Colonic mucosa (tissue), 4 donors: Measurements from ENCODE around the gene DLGAP1. TPM values are rescaled to one million over a fixed set of nuclear protein-coding genes. Genes with fewer than 3 reads are reported as not detected.

Source experiments
- DNase-seq: peaks from one replicate; pipeline ENCODE4 v3.0.0-alpha.2; 2020
- H3K27ac ChIP-seq: fragments of 200-600 bp; one replicate; pipeline ENCODE4 v1.8.0; 2021
- H3K27me3 ChIP-seq: fragments of 200-600 bp; one replicate; pipeline ENCODE4 v1.8.0; 2021
- H3K36me3 ChIP-seq: fragments of 200-600 bp; one replicate; pipeline ENCODE4 v1.8.0; 2021
- H3K4me1 ChIP-seq: fragments of 200-600 bp; one replicate; pipeline ENCODE4 v1.8.0; 2021; ENCODE audit warnings: mild to moderate bottlenecking
- H3K4me3 ChIP-seq: fragments of 200-600 bp; one replicate; pipeline ENCODE4 v1.8.0; 2021
- H3K9ac ChIP-seq, 2 donors: one replicate each; pipeline ENCODE4 v1.7.0; 2013; ENCODE audit warnings: control low read depth in 2 of 2, low read depth in 2 of 2, low read length in 2 of 2
- H3K9me3 ChIP-seq: fragments of 200-600 bp; one replicate; pipeline ENCODE4 v1.8.0; 2021
- intact Hi-C: fragments of 100-400 bp; cut with DNase I; formaldehyde crosslinking; loops from one replicate; pipeline ENCODE4 v1.14.1; 2022
- total RNA-seq, 2 donors: library from RNA; stranded (reverse); fragmentation: NEBNext Ultra II Directional in 1 of 2; extraction: Animal tissue kit (Norgen Biotek cat#: 25700) in 1 of 2; gene quantifications; one replicate each; pipeline ENCODE4 v1.2.1, GENCODE V29; 2021
- TF ChIP-seq, protein P1 (sequence below): fragments of 200-600 bp; IDR thresholded peaks from one replicate; pipeline ENCODE4 v1.8.0; 2022; ENCODE audit warnings: antibody characterized with exemption, mild to moderate bottlenecking
- donor health status: healthy.
- donor health status: DM: no; HTN: no; CAD: no.
- donor health status: DM: no; HTN: no; CAD: no.

The DLGAP1 gene
- total RNA-seq, 2 donors from 2014 or later, result 0.25 to 0.50 TPM

DNA sequence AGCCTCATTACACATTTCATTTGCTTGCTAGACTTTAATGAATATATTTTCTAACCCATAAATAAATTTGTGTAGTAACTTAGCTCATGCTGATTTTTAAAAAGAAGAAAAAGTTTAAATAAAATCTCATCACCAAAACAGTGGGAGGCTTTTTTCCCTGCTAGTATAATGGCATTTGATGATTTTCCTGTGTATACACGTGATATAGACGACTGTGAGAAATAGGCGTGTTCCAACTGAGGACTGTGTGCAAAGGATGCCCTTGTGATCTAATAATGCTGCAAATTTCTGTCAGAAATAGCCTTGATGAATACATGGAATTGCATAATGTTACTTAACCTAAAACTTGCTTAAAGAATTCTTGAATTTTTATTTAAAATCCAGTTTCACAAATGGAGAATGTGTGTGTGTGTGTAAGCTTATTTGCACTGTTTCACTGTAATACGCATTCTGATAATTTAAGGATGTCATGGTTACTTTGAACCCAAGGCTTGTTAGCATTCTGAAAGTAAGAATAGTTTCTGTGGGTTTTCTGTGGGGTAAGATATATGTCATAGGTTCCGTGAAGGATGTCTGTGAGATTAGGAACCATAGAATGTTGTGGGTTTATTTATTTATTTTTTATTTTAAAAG, 178.0 kb downstream of the DLGAP1 start:
- Histone ChIP-seq H3K27me3 (no peaks in the 10 kb centered on the region), H3K9ac (no peak overlapping the region), H3K4me1 (no peaks in the 10 kb centered on the region), H3K9me3 (no peaks in the 10 kb centered on the region), H3K4me3 (no peak overlapping the region), H3K36me3 (no peaks in the 10 kb centered on the region), H3K27ac (no peak overlapping the region)
- TF ChIP-seq, protein P1, sequence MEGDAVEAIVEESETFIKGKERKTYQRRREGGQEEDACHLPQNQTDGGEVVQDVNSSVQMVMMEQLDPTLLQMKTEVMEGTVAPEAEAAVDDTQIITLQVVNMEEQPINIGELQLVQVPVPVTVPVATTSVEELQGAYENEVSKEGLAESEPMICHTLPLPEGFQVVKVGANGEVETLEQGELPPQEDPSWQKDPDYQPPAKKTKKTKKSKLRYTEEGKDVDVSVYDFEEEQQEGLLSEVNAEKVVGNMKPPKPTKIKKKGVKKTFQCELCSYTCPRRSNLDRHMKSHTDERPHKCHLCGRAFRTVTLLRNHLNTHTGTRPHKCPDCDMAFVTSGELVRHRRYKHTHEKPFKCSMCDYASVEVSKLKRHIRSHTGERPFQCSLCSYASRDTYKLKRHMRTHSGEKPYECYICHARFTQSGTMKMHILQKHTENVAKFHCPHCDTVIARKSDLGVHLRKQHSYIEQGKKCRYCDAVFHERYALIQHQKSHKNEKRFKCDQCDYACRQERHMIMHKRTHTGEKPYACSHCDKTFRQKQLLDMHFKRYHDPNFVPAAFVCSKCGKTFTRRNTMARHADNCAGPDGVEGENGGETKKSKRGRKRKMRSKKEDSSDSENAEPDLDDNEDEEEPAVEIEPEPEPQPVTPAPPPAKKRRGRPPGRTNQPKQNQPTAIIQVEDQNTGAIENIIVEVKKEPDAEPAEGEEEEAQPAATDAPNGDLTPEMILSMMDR, result no peak
- no peak for DNase-seq
- intact Hi-C loops, result no loop called here

DNA sequence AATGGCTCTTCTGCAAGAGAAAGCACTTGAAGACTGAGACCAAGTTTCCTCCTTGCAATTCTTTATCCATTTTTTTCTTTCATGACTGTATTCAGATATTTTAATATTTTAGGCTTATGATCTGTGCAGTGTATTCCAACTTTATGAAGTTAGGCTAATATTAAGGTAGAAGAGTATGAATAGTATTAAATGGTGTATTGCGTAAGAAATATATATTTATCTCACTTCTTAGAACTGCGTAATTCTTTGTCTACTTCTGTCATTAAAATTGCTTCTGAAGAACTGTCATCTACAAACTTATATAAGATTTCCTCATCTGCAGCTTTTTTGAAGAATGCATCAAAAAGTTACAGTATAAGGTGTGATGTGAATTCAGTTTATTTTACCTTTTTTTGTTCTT, 183.2 kb downstream of the DLGAP1 start:
- H3K27ac ChIP-seq, result no peak overlapping the region
- H3K27me3 ChIP-seq, result no peaks in the 10 kb centered on the region
- no peak overlapping the region for H3K9ac ChIP-seq
- no peaks in the 10 kb centered on the region for H3K9me3 ChIP-seq
- intact Hi-C loops, result no loop called here
- no peak for DNase-seq
- TF ChIP-seq, protein P1, result no peak
- H3K4me1 ChIP-seq, result no peaks in the 10 kb centered on the region
- no peaks in the 10 kb centered on the region for H3K36me3 ChIP-seq
- H3K4me3 ChIP-seq, result no peak overlapping the region

DNA sequence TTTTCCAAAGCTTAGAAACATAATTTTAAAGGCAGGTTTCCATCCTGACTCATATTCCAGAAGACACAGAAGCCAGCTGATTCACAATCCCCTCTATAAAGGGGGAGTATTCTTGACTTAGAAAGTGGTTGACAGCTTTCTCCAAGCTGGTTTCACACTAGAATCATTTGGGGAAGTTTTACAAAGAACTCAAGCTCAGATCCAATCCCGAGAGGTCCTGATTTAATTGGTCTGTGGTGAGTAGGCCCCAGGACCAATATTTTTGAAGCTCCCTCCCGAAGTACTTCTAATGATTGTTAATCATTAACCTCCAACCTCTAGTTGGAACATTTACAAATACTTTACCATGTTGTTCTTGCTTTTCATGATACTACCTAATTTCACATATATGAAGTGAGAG, 184.1 kb downstream of the DLGAP1 start:
- Histone ChIP-seq H3K4me1 (no peaks in the 10 kb centered on the region), H3K36me3 (no peaks in the 10 kb centered on the region), H3K9me3 (no peaks in the 10 kb centered on the region), H3K9ac (no peak overlapping the region), H3K27me3 (no peaks in the 10 kb centered on the region), H3K27ac (no peak overlapping the region), H3K4me3 (no peak overlapping the region)
- TF ChIP-seq, protein P1, result no peak
- DNase-seq, result no peak
- intact Hi-C loops, result no loop called here

DNA sequence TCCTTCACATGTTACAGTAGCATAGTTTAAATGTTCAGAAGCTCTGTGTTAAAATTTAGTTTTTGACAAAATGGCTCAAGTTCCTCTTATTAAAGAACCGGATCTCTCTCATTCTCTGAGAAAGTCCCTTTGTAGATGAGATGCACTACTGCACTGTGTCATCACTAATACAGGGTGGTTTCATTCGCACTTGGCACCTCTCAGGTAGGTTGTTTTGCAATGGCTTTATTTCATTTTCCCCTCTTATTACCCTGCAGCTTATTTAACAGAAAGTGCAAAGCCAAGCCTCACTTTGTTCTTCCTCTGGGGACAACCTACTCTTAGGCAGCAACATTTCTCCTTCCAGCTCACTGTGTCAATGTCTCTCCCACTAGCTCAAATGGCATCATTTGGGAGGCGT, 185.1 kb downstream of the DLGAP1 start:
- no peaks in the 10 kb centered on the region for H3K4me1 ChIP-seq
- H3K27me3 ChIP-seq, result no peaks in the 10 kb centered on the region
- no peak overlapping the region for H3K27ac ChIP-seq
- H3K36me3 ChIP-seq, result no peaks in the 10 kb centered on the region
- H3K9me3 ChIP-seq, result no peaks in the 10 kb centered on the region
- TF ChIP-seq, protein P1, result no peak
- intact Hi-C loops, result no loop called here
- DNase-seq, result no peak
- H3K9ac ChIP-seq, result no peak overlapping the region
- no peak overlapping the region for H3K4me3 ChIP-seq

DNA sequence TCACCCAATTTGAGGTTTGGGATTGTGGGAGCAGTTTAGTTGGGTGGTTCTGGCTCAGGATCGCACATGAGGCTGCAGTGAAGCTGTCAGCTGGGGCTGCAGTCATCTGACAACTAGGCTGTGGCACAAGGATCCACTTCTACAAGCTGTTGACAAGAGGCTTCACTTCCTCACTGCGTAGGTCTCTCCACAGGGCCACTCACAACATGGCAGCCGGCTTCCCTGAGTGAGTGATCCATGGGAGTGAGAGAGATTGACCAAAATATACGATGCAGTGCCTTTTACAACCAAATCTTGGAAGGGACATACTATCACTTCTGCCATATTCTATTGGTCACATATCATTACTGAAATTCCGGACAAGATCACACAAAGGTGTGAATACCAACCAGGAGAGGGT, 187.5 kb downstream of the DLGAP1 start:
- Histone ChIP-seq H3K9me3 (no peaks in the 10 kb centered on the region), H3K4me3 (no peak overlapping the region), H3K36me3 (no peaks in the 10 kb centered on the region), H3K27ac (no peak overlapping the region), H3K27me3 (no peaks in the 10 kb centered on the region), H3K9ac (no peak overlapping the region), H3K4me1 (no peaks in the 10 kb centered on the region)
- intact Hi-C loops, result no loop called here
- no peak for DNase-seq
- TF ChIP-seq, protein P1, result no peak
